Measurements from ENCODE around the gene ATG7.
A peak's percentile ranks its signal among the peaks of the same experiment; 100 is the strongest.

Gene ATG7, protein sequence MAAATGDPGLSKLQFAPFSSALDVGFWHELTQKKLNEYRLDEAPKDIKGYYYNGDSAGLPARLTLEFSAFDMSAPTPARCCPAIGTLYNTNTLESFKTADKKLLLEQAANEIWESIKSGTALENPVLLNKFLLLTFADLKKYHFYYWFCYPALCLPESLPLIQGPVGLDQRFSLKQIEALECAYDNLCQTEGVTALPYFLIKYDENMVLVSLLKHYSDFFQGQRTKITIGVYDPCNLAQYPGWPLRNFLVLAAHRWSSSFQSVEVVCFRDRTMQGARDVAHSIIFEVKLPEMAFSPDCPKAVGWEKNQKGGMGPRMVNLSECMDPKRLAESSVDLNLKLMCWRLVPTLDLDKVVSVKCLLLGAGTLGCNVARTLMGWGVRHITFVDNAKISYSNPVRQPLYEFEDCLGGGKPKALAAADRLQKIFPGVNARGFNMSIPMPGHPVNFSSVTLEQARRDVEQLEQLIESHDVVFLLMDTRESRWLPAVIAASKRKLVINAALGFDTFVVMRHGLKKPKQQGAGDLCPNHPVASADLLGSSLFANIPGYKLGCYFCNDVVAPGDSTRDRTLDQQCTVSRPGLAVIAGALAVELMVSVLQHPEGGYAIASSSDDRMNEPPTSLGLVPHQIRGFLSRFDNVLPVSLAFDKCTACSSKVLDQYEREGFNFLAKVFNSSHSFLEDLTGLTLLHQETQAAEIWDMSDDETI

DNA sequence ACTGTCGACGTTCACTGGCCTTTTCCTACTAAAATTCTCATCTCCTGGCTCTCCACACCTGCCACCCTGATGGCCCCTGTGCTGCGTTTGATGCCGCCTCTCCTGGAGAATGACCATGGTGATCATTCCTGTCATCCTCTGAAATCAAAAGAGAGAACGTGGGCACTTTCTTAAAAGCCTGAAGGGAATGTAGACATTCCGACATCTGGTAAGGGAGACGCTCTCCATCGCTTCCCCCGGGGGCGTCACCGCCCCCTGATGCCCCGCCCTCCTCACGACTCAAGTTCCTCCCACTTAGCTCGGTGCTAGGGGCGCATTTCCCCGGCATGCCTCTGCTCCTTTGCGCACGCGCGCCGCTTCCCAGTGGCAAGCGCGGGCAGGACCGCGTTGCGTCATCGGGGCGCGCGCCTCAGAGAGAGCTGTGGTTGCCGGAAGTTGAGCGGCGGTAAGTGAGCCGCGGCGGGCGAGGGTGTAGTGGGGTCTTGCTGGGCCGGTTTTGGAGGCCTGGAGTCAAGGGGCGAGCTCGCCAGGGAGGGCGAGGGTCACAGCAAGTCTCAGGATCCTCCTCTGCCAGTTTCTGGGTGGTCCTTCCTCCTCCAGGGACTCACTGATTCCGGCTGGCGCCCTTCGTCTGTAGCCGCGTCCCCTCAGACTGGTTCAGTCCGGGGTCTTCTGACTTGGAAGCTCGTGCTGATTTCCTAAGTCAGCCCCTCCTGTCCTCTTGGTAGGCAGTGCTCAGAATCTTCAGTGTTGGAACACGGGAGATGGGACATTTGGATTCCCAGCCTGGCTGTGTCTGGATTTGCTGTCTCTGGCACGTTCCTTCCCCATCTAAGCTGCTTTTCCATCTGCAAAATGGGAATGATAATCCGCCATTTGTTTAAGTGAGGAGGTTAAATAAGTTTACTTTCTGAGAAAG is at the start of gene ATG7:
Gene ATG7, plus strand, starts transcription at position 412 of the 919 bp plus-strand sequence. CDS start 26,299 bp downstream, outside the sequence.
- DNase-seq = peak; percentile 99

DNA sequence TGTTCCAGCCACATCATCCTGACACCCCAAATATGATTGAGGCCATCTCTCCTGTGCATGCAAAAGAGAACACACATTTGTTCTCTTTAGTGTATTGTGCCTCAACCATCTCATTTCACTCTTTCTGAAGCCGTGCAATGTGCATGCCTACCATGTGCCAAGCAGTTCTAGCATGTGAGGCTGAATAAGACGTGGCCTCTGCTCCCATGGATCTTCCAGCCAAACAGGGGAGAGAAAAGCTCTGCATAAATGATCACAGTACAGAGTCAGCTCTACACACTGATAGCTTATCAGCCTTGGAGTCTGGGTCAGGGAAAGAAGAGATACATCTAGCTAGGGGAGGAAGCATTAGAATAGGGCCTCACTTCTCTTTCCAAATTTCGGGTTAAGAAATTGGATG is 48.2 kb upstream of the ATG7 start:
- no peak for DNase-seq

DNA sequence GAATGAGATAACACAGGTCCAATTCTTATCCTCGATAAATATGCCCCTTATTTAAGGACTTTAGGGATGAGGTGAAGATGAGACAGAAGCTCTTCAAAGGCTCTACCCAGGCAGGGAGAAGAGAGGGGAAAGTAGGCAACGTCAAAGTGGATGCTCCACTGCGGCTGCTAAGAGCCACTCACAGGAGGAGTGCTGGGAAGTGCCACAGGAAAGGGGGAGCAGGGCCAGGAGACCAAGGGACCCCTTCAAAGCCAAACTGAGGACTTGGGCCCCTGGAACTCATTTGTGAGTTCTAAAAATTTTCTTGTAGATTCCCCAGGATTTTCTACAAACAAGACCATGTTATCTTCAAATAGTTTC is 47.3 kb upstream of the ATG7 start:
- DNase-seq = no peak

DNA sequence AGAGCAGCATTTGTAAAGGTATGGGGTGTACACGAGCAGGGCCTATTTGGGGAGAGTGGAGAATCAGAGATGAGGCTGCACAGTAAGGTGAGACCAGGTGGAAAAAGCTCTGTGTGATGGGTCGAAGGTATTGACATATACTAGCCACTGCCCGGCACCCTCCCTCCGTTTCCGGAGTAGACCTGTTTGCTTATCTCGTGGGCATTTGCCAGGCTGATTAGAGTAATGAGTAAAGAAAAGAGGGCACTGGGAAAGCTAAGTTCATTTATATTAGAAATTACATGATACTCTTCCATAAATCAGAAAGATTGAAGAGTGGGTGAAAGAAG is 46.2 kb upstream of the ATG7 start:
- no peak for DNase-seq

DNA sequence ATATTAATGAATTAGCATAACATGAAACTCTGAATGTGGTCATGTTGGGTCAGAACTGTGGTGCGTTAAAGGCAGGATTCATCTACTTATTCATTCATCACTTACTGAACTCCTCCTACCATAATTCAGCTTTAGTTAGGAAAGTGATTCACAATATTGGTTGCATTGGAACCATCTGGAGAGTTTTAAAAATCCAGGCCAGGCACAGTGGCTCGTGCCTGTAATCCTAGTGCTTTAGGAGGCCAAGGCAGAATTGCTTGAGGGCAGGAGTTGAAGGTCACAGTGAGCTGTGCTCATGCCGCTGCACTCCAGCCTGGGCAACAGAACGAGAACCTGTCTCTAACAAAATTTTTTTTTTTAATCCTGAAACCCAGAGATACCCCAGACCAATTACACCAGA is 44.2 kb upstream of the ATG7 start:
- no peak for DNase-seq

DNA sequence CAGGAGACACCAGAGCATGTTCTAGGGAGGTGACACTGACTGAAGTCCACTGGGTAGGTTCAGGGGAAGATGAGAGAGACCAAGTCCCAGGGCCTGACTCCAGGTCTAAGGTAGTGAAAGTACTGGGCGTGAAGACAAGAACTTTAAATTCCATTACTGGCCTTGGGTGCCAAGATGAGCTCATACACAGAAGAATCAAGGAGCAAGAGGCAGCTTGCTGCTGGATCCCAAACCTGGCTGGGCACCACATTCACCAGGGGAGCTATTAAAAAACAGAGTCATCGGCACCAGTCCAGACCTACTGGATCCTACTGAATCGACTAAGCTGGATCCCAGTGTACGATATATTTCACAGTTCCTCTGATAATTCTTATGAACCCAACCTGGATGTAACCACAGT is 42.1 kb upstream of the ATG7 start:
- DNase-seq = no peak

DNA sequence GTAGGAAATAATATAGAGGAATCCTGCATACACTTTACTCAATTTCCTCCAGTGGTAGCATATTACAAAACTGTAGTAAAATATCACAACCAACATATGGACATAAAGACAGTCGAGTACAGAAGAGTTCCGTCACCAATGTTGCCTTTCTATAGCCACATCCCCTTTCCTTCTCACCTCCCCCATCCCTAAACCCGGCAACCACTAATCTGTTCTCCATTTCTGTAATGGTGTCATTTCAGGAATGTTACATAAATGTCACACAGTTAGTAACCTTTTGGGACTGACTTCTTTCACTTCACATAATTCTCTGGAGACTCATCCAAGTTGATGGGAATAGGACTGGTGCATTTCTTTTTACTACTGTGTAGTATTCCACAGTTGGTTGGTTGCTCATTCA is 41.4 kb upstream of the ATG7 start:
- DNase-seq = no peak

DNA sequence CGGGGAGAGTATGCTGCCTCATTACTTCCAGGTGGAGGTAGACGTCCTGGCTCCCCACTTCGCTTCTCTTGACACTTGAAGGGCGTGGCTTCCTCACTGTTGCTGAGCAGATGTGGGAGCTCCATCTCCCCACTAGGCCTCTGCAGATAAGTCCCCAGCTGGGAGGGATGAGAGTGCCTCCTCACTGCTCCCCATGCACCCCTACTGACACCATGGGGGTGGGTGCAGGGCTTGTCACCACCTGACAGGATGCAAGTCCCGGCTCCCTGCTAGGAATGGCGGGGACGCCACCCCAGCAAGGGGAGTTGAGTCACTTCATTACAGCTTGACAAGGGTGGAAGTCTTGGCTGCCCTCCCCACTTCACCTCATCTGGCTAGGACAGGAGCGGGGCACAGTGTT is 36.8 kb upstream of the ATG7 start:
- DNase-seq = no peak

DNA sequence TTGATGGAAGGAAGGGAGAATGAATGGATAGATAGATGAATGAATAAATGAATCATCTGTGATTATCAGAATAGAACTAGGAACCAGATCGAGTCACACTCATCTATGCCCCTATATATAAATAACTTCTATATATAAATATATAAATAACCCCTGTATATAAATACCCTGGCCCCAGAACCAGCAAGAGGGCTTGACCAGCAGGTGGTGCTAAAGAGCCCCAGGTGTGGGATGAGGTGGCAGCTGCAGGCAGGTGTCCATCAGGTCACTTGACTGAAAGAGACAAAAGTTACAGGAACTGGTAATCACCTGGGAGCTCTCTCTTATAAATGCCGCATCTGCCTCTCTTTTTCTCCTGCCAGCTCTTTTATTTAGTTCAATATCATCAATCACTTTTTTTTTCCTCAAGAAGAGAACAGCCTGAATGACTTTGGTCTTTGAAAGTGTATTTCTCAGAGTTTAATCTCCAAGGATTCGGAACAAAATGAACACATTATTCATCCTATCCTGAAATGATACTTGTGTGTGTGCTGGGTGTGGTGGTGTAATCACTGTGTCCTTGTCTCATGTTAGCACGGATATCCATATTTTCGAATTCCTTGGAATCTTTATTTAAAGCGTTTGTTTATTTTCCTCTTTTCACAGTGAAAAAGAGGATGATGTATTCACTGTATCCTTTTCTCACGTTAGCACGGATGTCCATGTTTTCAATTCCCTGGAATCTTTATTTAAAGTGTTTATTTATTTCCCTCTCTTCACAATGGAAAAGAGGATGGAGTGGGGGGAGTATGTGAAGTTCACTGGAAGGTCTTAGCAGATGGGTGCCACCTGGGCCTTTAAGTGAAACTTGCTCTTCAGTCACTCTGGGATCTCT is 35.4 kb upstream of the ATG7 start:
- peak; percentile 91 for DNase-seq

DNA sequence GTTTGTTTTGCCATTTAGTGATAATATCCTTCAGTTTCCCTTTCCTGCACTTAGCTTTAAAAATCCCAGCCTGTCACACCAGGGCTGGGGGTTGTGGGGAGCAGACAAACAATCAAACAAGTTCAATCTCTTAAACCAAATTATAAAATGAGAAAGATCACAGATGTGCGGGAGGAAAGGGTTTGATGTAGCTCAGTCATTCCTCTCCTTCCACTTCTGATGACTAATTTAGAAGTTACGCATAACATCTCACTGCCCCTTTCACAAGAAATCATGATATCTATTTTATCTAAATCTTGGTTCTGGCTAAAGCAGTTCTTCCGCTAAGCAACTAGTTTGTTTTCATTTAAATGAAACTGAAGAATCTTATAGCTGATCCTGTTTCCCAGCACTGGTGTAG is 34.1 kb upstream of the ATG7 start:
- no peak for DNase-seq

DNA sequence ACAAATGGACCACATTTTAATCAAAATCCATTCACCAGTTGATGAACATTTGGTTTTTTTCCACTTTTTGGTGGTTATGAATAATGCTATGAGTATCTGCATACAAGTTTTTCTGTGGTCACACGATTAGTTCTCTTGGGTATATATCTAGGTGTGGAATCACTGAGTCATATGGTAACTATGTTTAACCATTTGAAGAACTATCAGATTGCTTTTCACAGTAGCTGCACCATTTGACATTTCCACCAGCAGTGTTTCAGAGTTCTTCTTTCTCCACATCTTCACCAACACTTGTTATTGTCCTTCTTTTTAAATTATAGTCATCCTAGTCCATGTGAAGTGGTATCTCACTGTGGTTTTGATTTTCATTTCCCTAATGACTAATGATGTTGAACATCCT is 33.3 kb upstream of the ATG7 start:
- DNase-seq = no peak

DNA sequence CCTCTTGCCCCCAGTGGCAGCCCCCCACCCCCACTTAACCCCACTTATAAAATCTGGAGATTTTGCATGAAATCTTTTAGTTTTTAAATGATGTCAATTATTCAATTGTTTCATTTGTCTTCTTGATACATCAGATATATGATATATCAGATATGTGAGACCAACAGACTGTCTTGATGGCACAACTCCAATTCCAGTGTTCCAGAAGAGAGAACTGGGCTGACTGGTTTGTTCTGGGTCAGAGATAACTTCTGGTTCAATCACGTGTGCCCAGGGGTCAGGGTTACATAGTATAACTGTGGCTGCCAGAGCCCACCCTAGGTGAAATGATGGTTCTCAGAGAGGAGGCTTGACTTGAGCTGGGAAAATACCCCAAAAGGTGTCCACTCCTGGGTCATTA is 32.4 kb upstream of the ATG7 start:
- no peak for DNase-seq

DNA sequence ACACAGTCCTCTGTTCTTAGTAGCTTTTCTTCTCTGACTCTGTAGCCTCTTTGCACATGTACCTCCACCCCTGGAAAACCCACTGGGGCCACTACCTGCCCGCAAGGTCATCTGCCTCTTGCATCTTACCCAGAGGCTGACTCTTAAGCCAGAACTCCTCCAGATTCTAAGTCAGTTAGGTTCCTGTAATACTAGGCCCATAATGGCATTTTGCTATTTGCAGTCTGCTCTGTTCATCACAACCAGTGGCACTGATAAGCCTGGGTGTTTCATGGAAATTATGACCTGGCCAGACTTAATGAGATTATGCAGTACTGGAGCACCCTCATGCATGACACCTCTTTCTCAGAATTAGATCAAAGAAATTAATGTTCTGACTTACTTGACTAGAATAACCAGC is 31.7 kb upstream of the ATG7 start:
- DNase-seq = peak; percentile 73

DNA sequence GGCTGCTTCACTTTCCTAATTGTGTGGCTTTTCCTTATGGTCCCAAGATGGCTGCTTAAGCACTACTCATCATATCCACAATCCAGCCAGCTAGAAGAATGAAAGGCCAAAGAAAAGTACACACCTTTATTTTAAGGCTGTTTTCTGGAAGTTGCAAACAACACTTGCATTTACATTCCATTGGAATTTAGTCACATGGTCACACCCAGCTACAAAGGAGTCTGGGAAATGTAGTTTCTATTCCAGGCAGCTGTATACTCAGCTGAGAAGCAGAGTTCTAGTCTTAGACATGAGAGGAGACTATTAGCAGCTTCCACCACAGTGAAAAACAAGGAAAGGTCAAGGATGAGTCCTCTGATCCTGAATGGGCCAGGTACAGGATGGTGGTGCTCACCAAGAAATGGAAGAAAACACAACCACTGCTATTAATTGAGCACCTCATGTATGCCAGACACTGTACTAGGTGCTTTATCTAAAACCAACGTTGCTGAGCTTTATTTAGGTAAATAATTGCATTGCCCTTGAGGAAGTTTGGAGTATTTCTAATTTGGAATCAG is 28.0 kb upstream of the ATG7 start:
- no peak for DNase-seq

DNA sequence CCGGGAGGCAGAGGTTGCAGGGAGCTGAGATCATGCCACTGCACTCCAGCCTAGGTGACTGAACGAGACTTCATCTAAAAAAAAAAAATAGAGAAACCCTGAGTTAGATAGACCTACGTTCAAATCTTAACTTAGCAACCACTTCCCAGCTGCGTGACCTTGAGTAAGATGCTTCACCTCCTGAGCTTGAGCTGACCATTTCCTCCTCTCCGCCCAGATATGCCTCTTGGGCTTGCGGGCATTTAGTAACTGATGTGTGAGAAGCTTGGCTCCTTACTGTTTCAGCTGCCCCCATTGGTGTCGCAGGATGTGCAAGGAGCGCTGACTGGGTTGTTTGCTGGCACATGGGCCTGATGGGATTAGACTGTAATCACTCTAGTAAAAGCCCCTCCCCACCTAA is 26.9 kb upstream of the ATG7 start:
- DNase-seq = no peak

DNA sequence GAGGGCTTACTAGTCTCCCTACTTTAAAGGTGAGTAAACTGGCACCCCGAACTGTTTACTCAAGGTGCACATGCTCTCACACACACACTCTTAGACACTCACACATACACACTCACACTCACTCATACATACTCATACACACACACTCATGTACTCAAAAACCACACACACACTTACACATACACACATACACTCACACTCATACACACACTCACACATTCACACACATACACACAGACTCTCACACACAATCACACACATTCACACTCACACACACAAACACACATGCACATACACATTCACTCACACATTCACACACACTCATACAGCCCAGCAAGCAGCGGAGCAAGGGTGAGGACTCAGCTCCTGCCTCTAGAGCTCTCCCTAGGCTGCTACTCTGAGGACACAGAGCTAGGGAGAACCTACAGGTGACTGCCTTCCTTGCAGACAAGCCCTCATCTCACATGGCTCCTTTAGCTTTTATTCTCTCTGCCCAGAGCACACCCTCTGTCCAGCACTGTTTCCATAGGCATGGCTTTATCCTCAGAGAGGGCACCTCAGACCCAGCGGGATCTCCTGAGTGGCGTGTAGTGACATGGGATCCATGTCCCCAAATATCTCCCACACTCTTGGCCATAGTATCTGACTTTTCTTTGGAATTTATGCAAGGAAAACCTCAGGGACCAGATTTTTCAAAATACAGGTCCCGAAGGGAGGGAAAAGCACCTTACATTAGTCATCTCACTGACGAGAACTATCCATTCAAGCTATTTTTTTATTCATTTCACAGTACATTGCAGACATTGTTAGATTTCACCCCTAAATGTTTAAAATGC is 26.2 kb upstream of the ATG7 start:
- DNase-seq = no peak

DNA sequence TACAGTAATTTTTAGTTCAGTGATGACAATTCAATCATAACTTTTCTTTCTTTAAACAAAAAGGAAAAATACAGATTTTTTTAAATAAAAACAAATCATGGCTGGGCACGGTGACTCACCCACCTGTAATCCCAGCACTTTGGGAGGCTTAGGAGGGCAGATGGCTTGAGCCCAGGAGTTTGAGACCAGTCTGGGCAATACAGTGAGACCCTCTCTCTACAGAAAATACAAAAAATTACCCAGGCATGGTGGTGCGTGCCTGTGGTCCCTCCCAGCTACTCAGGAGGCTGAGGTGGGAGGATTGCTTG is 25.6 kb upstream of the ATG7 start:
- DNase-seq = no peak

DNA sequence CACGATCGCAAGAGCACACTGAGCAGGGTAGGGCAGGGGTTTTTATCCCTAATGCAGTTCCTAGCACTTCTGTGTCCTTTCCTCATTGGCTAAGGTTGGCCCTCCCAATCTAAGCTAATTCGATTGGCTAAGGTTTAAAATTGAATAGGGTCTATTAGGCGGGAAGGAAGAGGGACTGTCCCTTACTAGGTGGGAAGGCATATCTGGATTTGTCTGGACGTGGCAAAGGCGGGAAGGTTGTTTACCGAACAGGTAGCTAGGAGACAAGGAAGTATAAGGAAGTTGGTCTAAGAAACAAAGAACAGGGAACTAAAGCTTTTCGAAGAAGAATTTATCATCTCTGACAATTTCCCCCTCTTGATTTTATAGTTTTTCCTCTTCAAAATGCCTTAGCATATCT is 24.8 kb upstream of the ATG7 start:
- DNase-seq = no peak

DNA sequence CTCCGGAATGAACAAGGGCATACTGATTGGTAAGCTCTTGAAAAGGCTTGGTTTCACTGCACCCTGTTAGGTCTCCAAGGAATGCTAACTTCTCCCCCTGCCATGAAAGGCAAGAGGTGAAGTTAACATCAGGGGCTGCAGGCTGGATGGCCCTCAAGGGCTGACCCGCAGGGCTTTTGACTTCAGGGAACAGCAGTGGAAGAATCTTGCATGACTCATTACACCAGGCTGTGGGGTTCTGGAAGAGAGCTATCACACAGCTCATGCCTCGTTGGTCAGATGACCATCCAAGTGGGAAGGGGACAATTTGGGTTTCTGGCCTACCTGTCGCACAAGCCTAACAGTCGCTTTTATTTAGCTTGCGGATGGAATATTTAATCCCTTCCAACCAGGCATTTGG is 23.6 kb upstream of the ATG7 start:
- no peak for DNase-seq

DNA sequence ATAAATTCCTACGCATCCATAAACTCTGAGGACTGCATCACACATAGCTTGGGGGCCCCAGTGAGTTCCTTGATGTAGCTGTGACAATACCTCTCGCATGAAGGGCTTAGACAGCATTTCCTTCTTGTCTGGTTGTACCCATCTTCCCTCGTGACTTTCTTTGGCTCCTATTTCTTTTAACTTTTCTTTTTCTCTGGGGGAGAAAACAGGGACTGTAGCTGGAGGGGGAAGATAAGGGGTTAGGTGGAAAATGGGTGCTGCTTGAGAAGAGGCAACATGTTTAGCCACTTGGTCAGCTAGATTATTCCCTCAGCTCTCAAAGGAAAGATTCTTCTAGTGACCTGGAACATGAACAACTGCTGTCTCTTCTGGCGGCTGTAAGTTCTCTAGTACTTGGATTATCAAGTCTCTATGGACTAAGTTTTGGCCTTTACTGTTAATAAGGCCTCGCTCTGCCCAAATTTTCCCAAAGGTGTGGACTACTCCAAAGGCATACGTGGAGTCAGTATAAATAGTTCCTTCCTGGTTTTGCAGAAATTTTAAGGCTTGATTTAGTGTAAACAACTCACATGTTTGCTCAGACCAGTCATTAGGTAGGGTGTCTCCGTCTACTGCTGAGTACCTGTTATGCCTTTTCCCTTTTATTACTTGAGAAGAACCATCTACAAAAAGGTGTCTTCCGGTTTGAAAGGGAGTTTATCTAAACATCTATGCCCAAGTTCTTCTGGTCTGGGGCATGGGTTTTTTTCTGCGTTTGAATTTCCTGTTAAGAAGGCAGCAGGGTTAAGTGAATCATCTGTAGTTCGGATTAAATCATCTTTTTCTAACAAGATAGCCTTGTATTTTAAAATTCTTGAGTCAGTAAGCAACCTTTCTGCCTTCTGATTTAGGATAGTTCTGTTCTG is 21.0 kb upstream of the ATG7 start:
- DNase-seq = no peak

DNA sequence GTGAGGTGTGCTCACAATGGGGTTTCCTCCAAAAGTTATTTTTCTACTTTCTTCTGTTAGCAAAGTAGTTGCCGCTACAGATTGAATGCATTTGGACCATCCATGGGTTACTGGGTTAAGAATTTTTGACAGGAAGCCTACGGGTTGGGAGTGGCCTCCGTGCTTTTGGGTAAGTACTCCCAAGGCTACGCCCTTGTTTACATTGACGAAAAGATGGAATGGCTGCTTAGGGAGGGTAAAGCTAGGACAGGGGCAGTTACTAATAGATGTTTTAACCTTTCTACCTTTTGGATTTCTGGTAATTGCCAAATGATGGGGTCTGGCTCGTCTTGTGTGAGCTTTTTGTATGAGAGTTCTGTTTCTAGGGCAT is 20.4 kb upstream of the ATG7 start:
- no peak for DNase-seq

Data from activated effector memory CD4-positive, alpha-beta T cell treated with anti-CD3 and anti-CD28 coated beads, Interleukin-2, amount 50 U/mL, for 16 hours (primary cell).